Osteoblast (primary cell): ENCODE data around the gene WBP1. TPM values are rescaled to one million over a fixed set of nuclear protein-coding genes. Genes with fewer than 3 reads are reported as not detected.

Source experiments
- DNase-seq: peaks from one replicate; pipeline ENCODE4 v3.0.0; 2011; ENCODE audit warnings: low spot score, mixed read lengths; ENCODE audit not compliant: insufficient read length; ENCODE audit errors: missing footprints
- H2AFZ ChIP-seq: 2 replicates; pipeline ENCODE4 v1.6.0; 2011; ENCODE audit warnings: mild to moderate bottlenecking, low read length
- H3K27ac ChIP-seq: 2 replicates; pipeline ENCODE4 v1.5.1; 2011; ENCODE audit warnings: mild to moderate bottlenecking, low read depth, low read length, moderate library complexity
- H3K27me3 ChIP-seq: 2 replicates; pipeline ENCODE4 v1.6.0; 2012; ENCODE audit warnings: mild to moderate bottlenecking, control low read depth, inconsistent platforms, low read length, moderate library complexity; ENCODE audit not compliant: insufficient read depth
- H3K36me3 ChIP-seq: 2 replicates; pipeline ENCODE4 v1.5.1; 2011; ENCODE audit warnings: mild to moderate bottlenecking, low read length, control low read depth, moderate library complexity; ENCODE audit not compliant: insufficient read depth
- H3K4me1 ChIP-seq: 2 replicates; pipeline ENCODE4 v1.5.1; 2011; ENCODE audit warnings: mild to moderate bottlenecking, low read length, control low read depth, moderate library complexity; ENCODE audit not compliant: insufficient read depth
- H3K4me2 ChIP-seq: 2 replicates; pipeline ENCODE4 v1.6.0; 2011; ENCODE audit warnings: mild to moderate bottlenecking, low read length; ENCODE audit not compliant: insufficient read depth
- H3K4me3 ChIP-seq: fragments of 200-600 bp; sonication (generic); 3 replicates; pipeline ENCODE4 v1.5.1; 2012; ENCODE audit warnings: mild to moderate bottlenecking, low read length, inconsistent platforms; ENCODE audit not compliant: insufficient read depth
- H3K79me2 ChIP-seq: 2 replicates; pipeline ENCODE4 v1.6.0; 2012; ENCODE audit warnings: mild to moderate bottlenecking, low read length, control low read depth, inconsistent platforms; ENCODE audit not compliant: insufficient read depth
- H3K9me3 ChIP-seq: 2 replicates; pipeline ENCODE4 v1.5.1; 2011; ENCODE audit warnings: low read depth, low read length, control low read depth
- H4K20me1 ChIP-seq: 2 replicates; pipeline ENCODE4 v1.6.0; 2012; ENCODE audit warnings: mild to moderate bottlenecking, low read length, control low read depth; ENCODE audit not compliant: insufficient read depth
- total RNA-seq: library from RNA; depleted of rRNA; stranded (reverse); fragments of >200 nt; gene quantifications from 2 replicates; pipeline ENCODE4 v1.2.3, GENCODE V29; 2012
- TF ChIP-seq, protein P1 (sequence below): IDR thresholded peaks from 2 replicates; pipeline ENCODE4 v1.5.1; 2011; ENCODE audit warnings: mild to moderate bottlenecking, low read depth, low read length, moderate library complexity; ENCODE audit errors: extremely low read depth

The WBP1 gene
- total RNA-seq, 1 donor, result 35.5 TPM

DNA sequence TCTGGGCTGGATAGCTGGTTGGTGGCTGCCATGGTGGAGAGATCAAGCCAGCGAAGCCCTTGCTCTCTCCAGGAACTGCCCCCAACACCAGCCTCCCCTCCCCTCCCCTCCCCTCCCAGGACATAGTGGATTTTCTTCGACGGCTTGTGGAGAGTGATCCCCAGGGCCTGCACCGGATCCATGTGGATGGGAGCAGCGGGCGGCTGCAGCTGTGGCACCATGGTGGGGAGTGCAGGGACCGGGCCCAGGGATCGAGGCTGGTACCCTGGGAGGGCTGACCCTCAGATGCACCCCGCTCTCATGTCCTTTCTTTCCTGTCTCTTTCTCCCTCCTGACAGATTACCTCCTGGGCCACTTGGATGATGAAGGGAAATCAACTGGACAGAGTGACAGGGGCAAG, 31.7 kb downstream of the WBP1 start:
- no peaks in the 10 kb centered on the region for H3K9me3 ChIP-seq
- H3K27ac ChIP-seq, result no peak overlapping the region
- H3K27me3 ChIP-seq, result no peaks in the 10 kb centered on the region
- H2AFZ ChIP-seq, result no peak overlapping the region
- H3K79me2 ChIP-seq, result peaks cover 24% of the 10 kb centered on the region
- no peaks in the 10 kb centered on the region for H4K20me1 ChIP-seq
- H3K36me3 ChIP-seq, result peaks cover 53% of the 10 kb centered on the region
- no peak for DNase-seq
- H3K4me1 ChIP-seq, result peaks cover 29% of the 10 kb centered on the region
- TF ChIP-seq, protein P1, sequence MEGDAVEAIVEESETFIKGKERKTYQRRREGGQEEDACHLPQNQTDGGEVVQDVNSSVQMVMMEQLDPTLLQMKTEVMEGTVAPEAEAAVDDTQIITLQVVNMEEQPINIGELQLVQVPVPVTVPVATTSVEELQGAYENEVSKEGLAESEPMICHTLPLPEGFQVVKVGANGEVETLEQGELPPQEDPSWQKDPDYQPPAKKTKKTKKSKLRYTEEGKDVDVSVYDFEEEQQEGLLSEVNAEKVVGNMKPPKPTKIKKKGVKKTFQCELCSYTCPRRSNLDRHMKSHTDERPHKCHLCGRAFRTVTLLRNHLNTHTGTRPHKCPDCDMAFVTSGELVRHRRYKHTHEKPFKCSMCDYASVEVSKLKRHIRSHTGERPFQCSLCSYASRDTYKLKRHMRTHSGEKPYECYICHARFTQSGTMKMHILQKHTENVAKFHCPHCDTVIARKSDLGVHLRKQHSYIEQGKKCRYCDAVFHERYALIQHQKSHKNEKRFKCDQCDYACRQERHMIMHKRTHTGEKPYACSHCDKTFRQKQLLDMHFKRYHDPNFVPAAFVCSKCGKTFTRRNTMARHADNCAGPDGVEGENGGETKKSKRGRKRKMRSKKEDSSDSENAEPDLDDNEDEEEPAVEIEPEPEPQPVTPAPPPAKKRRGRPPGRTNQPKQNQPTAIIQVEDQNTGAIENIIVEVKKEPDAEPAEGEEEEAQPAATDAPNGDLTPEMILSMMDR, result no peak
- H3K4me3 ChIP-seq, result no peak overlapping the region
- no peak overlapping the region for H3K4me2 ChIP-seq

DNA sequence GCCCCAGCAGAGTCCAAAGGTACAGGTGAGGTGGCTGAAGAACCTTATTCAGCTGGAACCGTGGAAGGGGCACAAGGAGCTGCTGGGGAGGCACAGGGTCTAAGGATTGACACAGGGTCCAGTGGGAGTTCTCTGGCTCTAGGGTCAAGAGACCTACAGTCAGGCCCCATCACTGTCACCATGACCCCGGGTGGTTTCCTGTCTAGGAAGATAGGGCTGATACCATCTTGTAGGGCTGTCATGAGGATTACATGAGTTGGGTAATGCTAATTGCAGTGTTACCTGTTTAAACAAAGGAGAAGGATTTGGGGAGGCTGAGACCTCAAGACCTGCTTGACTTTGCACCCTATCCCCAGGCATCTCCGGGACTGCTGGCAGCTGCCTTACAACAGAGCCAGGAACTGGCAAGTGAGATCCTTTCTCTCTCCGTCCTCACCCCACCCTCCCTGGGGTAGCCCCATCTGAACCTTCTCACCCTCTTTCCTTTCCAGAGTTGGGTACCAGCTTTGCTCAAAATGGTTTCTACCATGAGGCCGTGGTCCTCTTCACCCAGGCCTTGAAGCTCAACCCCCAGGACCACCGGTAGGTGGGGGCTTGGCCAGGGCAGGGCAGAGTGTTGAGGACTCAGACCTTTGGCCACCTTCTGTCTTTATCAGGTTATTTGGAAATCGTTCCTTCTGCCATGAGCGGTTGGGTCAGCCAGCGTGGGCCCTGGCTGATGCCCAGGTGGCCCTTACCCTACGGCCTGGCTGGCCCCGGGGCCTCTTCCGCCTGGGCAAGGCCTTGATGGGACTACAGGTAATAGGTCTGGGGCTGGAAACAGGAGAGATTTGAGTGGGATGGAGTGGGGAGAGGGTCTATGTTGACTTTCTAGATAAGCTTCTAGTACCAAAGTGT, 33.7 kb downstream of the WBP1 start:
- Histone ChIP-seq H3K4me2 (no peak overlapping the region), H3K27ac (no peak overlapping the region), H3K79me2 (peaks cover 13% of the 10 kb centered on the region), H3K36me3 (peaks cover 41% of the 10 kb centered on the region), H4K20me1 (no peaks in the 10 kb centered on the region), H2AFZ (no peak overlapping the region), H3K4me3 (no peak overlapping the region), H3K27me3 (no peaks in the 10 kb centered on the region), H3K9me3 (no peaks in the 10 kb centered on the region), H3K4me1 (peaks cover 29% of the 10 kb centered on the region)
- TF ChIP-seq, protein P1, result no peak
- DNase-seq, result no peak

DNA sequence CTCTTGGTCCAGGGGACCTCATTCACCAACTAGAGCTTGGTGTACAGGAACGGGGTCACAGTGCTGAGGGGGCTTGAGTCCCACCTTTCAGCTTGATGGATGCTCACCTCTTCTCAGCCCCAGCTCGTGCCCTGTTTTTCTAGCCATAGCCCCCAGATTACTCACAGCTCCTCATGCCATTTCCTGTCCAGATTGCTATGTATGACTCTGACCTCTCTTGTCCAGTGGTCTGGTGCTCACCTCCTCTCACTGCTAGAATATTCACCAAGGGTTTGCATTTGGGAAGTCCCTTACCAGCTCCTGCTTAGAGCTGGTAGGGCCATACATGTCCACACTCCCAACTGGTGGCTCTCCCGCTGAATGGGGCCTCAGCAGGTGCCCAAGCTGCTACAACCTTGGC, 35.3 kb downstream of the WBP1 start:
- Histone ChIP-seq H3K4me2 (no peak overlapping the region), H2AFZ (no peak overlapping the region), H3K27ac (no peak overlapping the region), H4K20me1 (no peaks in the 10 kb centered on the region), H3K79me2 (peaks cover 11% of the 10 kb centered on the region), H3K36me3 (peaks cover 41% of the 10 kb centered on the region), H3K4me1 (peaks cover 22% of the 10 kb centered on the region), H3K4me3 (no peak overlapping the region), H3K9me3 (no peaks in the 10 kb centered on the region), H3K27me3 (no peaks in the 10 kb centered on the region)
- peak; percentile 44 for DNase-seq
- TF ChIP-seq, protein P1, result no peak

DNA sequence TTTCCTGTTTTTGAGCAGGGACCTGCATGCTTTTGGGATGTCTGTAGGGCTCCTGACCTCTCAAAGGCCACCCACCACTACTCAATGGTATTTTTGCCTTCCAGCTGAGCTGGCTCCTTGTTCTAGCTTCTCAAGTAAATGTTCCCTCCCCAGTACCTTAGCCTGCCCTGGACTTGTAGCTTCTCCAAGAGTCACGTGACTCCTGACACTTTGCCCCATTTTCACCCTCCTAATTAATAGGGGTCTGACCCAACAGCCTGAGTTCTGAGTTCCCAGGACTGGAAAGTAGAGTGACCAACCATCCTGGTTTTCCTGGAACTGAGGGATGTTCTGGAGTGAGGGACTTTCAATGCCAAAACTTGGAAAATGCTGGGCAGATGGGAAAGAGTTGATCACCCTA, 37.2 kb downstream of the WBP1 start:
- no peak overlapping the region for H3K27ac ChIP-seq
- H3K4me2 ChIP-seq, result no peak overlapping the region
- no peak overlapping the region for H2AFZ ChIP-seq
- DNase-seq, result no peak
- H3K79me2 ChIP-seq, result no peaks in the 10 kb centered on the region
- H3K36me3 ChIP-seq, result peaks cover 37% of the 10 kb centered on the region
- H3K27me3 ChIP-seq, result no peaks in the 10 kb centered on the region
- TF ChIP-seq, protein P1, result no peak
- no peaks in the 10 kb centered on the region for H3K9me3 ChIP-seq
- H3K4me3 ChIP-seq, result no peak overlapping the region
- peaks cover 19% of the 10 kb centered on the region for H3K4me1 ChIP-seq
- no peaks in the 10 kb centered on the region for H4K20me1 ChIP-seq
